Spleen (tissue), 11 donors: ENCODE measurements around the gene ZNF33A. TPM values are rescaled to one million over a fixed set of nuclear protein-coding genes. Genes with fewer than 3 reads are reported as not detected.
"Not testable (repeated sequence)": the region's sequence is repeated elsewhere in the genome, so short reads cannot be mapped to it uniquely, and the experiment has no call there.

Source experiments
- DNase-seq: peaks from one replicate; pipeline ENCODE4 v3.0.0-alpha.2; 2020
- H3K27ac ChIP-seq, 8 donors: fragments of 200-600 bp; sonication (generic) in 7 of 8; 1 replicate in 4 of 8; 2 replicates in 4 of 8; pipeline versions ENCODE4 v1.5.0 to v1.8.0; 2016 to 2021; ENCODE audit warnings: inconsistent platforms in 4 of 8, mild to moderate bottlenecking in 4 of 8, moderate library complexity in 1 of 8
- H3K27me3 ChIP-seq, 7 donors: fragments of 200-600 bp; sonication (generic) in 6 of 7; replicated peaks in 1 of 7; 1 replicate in 4 of 7; 2 replicates in 3 of 7; pipeline versions ENCODE4 v1.5.0 to v1.8.0; 2016 to 2021; ENCODE audit warnings: inconsistent platforms in 3 of 7, mild to moderate bottlenecking in 1 of 7
- H3K36me3 ChIP-seq, 6 donors: fragments of 200-600 bp; sonication (generic) in 5 of 6; 1 replicate in 4 of 6; 2 replicates in 2 of 6; pipeline versions ENCODE4 v1.5.0 to v1.8.0; 2016 to 2021; ENCODE audit warnings: inconsistent platforms in 2 of 6
- H3K4me1 ChIP-seq, 6 donors: fragments of 200-600 bp; sonication (generic) in 5 of 6; 1 replicate in 3 of 6; 2 replicates in 3 of 6; pipeline versions ENCODE4 v1.5.0 to v1.8.0; 2016 to 2021; ENCODE audit warnings: inconsistent platforms in 3 of 6
- H3K4me3 ChIP-seq, 8 donors: fragments of 200-600 bp; sonication (generic) in 7 of 8; 1 replicate in 4 of 8; 2 replicates in 4 of 8; pipeline versions ENCODE4 v1.5.0 to v1.8.0; 2016 to 2021; ENCODE audit warnings: inconsistent platforms in 4 of 8, mild to moderate bottlenecking in 4 of 8, moderate library complexity in 2 of 8
- H3K9me3 ChIP-seq, 8 donors: fragments of 200-600 bp; sonication (generic) in 7 of 8; 1 replicate in 4 of 8; 2 replicates in 4 of 8; pipeline versions ENCODE4 v1.5.0 to v1.8.0; 2016 to 2021; ENCODE audit warnings: inconsistent platforms in 4 of 8
- CTCF ChIP-seq, 11 experiments: fragments of 200-600 bp in 7 of 11; fragments of 450-650 bp in 4 of 11; sonication (generic) in 4 of 11; IDR thresholded peaks in 8 of 11; conservative IDR thresholded peaks in 3 of 11; 1 replicate in 7 of 11; 2 replicates in 4 of 11; pipeline versions ENCODE4 v1.4.0 to v1.8.0; 2016 to 2021; ENCODE audit warnings: antibody characterized with exemption in 11 of 11, inconsistent platforms in 4 of 11, mild to moderate bottlenecking in 1 of 11
- POLR2A ChIP-seq, 3 donors: fragments of 450-650 bp; IDR thresholded peaks; one replicate each; pipeline ENCODE4 v1.5.1; 2017; ENCODE audit warnings: antibody characterized with exemption in 3 of 3, mild to moderate bottlenecking in 1 of 3
- POLR2AphosphoS5 ChIP-seq, 3 donors: sonication (generic); formaldehyde crosslinking; IDR thresholded peaks; one replicate each; pipeline ENCODE4 v1.5.1; 2017; ENCODE audit warnings: antibody characterized with exemption in 3 of 3
- WGBS, 5 donors: extraction: QIAGEN DNeasy Blood & Tissue Kit in 3 of 5; methylation state at CpG; one replicate each; pipeline versions ENCODE4 v1.1.5 to v1.1.7; 2013 to 2018; 5-methylcytosine and 5-hydroxymethylcytosine counted together
- intact Hi-C: fragments of 100-400 bp; cut with DNase I; formaldehyde crosslinking; loops from one replicate; pipeline ENCODE4 v1.15.0; 2023; ENCODE audit warnings: low total_unique reads
- polyA plus RNA-seq, 3 donors: library from polyadenylated mRNA; stranded (reverse); fragments of 200-250 nt; gene quantifications; one replicate each; pipeline ENCODE4 v1.2.1, GENCODE V29; 2013
- total RNA-seq, 7 donors: library from RNA; depleted of rRNA in 3 of 7; stranded (reverse); fragments of >200 nt in 3 of 7; fragmentation: NEBNext Ultra II Directional in 4 of 7; extraction: Animal tissue kit (Norgen Biotek cat#: 25700) in 4 of 7; gene quantifications; one replicate each; pipeline versions ENCODE4 v1.1.0 to v1.2.1, GENCODE V29; 2016 to 2021
- donor health status: healthy with polysubstance abuse.
- donor health status: DM: no; HTN: no; CAD: no; lungs with moderate emphysema.
- donor health status: DM: no; HTN: no; CAD: no.
- donor health status: Bipolar disorder and iron deficiency.
- donor health status: healthy.
- donor health status: DM: no; HTN: no; CAD: no.
- donor health status: DM: yes; HTN: yes; CAD: no.

The ZNF33A gene
- total and polyA plus RNA-seq, 10 donors: 8.9 to 61.6 (median 37.5) TPM

DNA sequence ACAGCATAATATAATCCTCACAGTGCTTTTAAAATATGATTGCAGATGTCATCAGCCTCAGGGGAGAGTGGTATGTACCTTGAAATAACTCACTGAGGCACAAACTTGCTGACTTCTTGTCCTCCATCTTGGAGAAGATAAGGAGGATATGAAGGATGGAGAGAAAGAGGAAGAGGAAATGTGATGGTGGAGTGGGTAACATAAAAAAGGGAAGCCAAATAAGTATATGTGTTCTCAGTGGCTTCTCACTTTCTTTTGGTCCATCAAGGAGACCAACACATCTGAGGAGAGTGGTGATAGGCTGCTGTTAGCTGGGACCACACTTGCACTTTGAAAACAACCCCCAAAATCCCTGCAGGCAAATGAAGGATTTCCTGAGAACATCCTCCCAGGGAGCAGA is 62.1 kb downstream of the ZNF33A start:
- no peaks in the 10 kb centered on the region for H3K27me3 ChIP-seq
- no peaks in the 10 kb centered on the region for H3K36me3 ChIP-seq
- H3K27ac ChIP-seq: no peak overlapping the region
- intact Hi-C loops: no loop called here
- DNase-seq: no peak
- TF ChIP-seq CTCF (IDR thresholded peaks at IDR 0.05 in 8 of 11, conservative IDR thresholded peaks at IDR 0.05 in 3 of 11): no peak
- TF ChIP-seq POLR2AphosphoS5 (IDR thresholded peaks at IDR 0.05): no peak
- no peak for TF ChIP-seq POLR2A (IDR thresholded peaks at IDR 0.05)
- no peak overlapping the region for H3K4me3 ChIP-seq
- H3K4me1 ChIP-seq: no peaks in the 10 kb centered on the region
- peaks cover 6 to 29% (median 19%) of the 10 kb centered on the region in 8 donors for H3K9me3 ChIP-seq

GRCh38 chr10:38076687-38077086 is 66.2 kb downstream of the ZNF33A start:
- no peak for DNase-seq
- Histone ChIP-seq H3K36me3 (no peaks in the 10 kb centered on the region), H3K4me3 (no peak overlapping the region), H3K4me1 (no peaks in the 10 kb centered on the region), H3K9me3 (peaks cover 6 to 34% (median 21%) of the 10 kb centered on the region in 8 donors), H3K27ac (no peak overlapping the region), H3K27me3 (no peaks in the 10 kb centered on the region)
- TF ChIP-seq CTCF (IDR thresholded peaks at IDR 0.05 in 8 of 11, conservative IDR thresholded peaks at IDR 0.05 in 3 of 11): no peak
- no peak for TF ChIP-seq POLR2AphosphoS5 (IDR thresholded peaks at IDR 0.05)
- TF ChIP-seq POLR2A (IDR thresholded peaks at IDR 0.05): no peak
- WGBS, 5 donors: 70 to 83% (median 74%) methylated on average over 2 of the region's 2 CpGs
- intact Hi-C loops: no loop called here

GRCh38 chr10:38093318-38093717 is 82.8 kb downstream of the ZNF33A start:
- not testable (repeated sequence) for H3K9me3 ChIP-seq, H3K27me3 ChIP-seq
- DNase-seq: peak; percentile 82
- peaks cover 5 to 28% (median 18%) of the 10 kb centered on the region in 6 donors for H3K4me1 ChIP-seq
- H3K4me3 ChIP-seq: peak overlapping the region in 7 of 8 donors; percentile 64 to 85 (median 76)
- H3K36me3 ChIP-seq: peaks cover 0 to 28% (median 22%) of the 10 kb centered on the region in 6 donors
- H3K27ac ChIP-seq: peak overlapping the region in 4 of 8 donors; percentile 85 to 92 (median 91)
- 93 to 97% (median 95%) methylated on average over 15 of the region's 15 CpGs for WGBS, 5 donors
- intact Hi-C loops: loop anchor here (10.0 kb wide), 3 partner anchors 79 to 239 kb away; partner anchors contain the start of genes ZNF248, ZNF25 and ZNF33A

- H3K9me3 ChIP-seq: peaks cover 0 to 6% (median 1%) of the 10 kb centered on the region in 8 donors
- TF ChIP-seq CTCF (IDR thresholded peaks at IDR 0.05 in 8 of 11, conservative IDR thresholded peaks at IDR 0.05 in 3 of 11) (no peak), POLR2A (IDR thresholded peaks at IDR 0.05) (no peak), POLR2AphosphoS5 (IDR thresholded peaks at IDR 0.05) (no peak)
- H3K27ac ChIP-seq: peak overlapping the region; percentile 84 to 92 (median 86)
- WGBS, 5 donors: 13 to 19% (median 14%) methylated on average over 16 of the region's 16 CpGs
- intact Hi-C loops: loop anchor here (10.0 kb wide), 3 partner anchors 79 to 239 kb away; partner anchors contain the start of genes ZNF248, ZNF25 and ZNF33A
- H3K4me3 ChIP-seq: peak overlapping the region; percentile 64 to 85 (median 76)
- H3K4me1 ChIP-seq: peaks cover 5 to 28% (median 18%) of the 10 kb centered on the region in 6 donors
- no peak for DNase-seq
- H3K27me3 ChIP-seq: no peaks in the 10 kb centered on the region
- H3K36me3 ChIP-seq: peaks cover 0 to 32% (median 25%) of the 10 kb centered on the region in 6 donors
Measured at GRCh38 chr10:38093816-38094157, 83.3 kb downstream of the ZNF33A start.
